GM23248 (cell line): ENCODE data around the gene HDHD2.

ENCODE experiments used
- EZH2 ChIP-seq: fragments of 200-600 bp; sonication (generic); IDR thresholded peaks from 2 replicates; pipeline ENCODE4 v1.6.1; 2018; ENCODE audit warnings: antibody characterized with exemption, mild to moderate bottlenecking; ENCODE audit not compliant: insufficient read depth, poor library complexity, severe bottlenecking
- EZH2phosphoT487 ChIP-seq: fragments of 200-600 bp; sonication (generic); IDR thresholded peaks from 2 replicates; pipeline ENCODE4 v1.6.1; 2018; ENCODE audit warnings: antibody characterized with exemption, moderate library complexity, mild to moderate bottlenecking, low read depth; ENCODE audit not compliant: insufficient read depth

DNA sequence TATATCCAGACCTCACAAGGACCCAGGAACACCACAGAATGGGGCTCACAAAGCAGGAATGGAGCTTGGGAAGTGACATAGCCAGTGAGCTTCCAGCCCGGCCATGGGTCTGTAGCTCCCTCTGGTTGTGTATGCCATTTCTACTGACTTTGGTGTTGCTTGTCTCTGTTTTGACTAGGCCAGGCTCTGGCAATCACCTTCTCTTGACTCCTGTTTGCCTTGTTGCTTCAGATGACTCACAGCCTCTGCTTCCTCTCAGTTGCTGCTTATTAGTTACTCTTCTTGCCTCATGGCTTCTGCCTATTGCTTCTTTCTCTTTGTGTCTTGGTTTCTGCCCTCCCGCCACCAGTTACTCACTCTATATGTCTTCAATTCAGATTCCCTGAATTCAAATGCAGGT, 41.7 kb upstream of the HDHD2 start:
- TF ChIP-seq EZH2 (no peak), EZH2phosphoT487 (no peak)
